IMR-90 (cell line): ENCODE measurements around the gene CPSF4. TPM values are rescaled to one million over a fixed set of nuclear protein-coding genes. Genes with fewer than 3 reads are reported as not detected.
"Not testable (repeated sequence)": the region's sequence is repeated elsewhere in the genome, so short reads cannot be mapped to it uniquely, and the experiment has no call there.

ENCODE experiments used
- ATAC-seq: fragments of 200-7000 bp; cut with Tn5 transposase; 2 replicates; pipeline ENCODE4 v1.9.1; 2020; ENCODE audit warnings: low read depth, mild to moderate bottlenecking, moderate library complexity
- BruUV-seq: library from RNA; stranded (reverse); fragments of 400-500 nt; replicated peaks from 2 replicates; lab custom pipeline; 2021; lab: Mats Ljungman, UMichigan
- CTCF ChIA-PET: fragments of 300-600 bp; formaldehyde crosslinking; extraction: SDS; loops from one replicate; lab custom pipeline; 2021; ENCODE audit warnings: antibody characterized with exemption; lab: Yijun Ruan, JAX
- POLR2A ChIA-PET: fragments of 300-600 bp; sonication (Branson Sonifier 250); formaldehyde crosslinking; loops from one replicate; lab custom pipeline; 2022; ENCODE audit warnings: antibody characterized with exemption; ENCODE audit not compliant: unreplicated experiment; lab: Charles Lee
- DNase-seq: peaks from one replicate; pipeline ENCODE4 v3.0.0; 2013
- H2AFZ ChIP-seq: replicated peaks from 2 replicates; pipeline ENCODE3; 2013; ENCODE audit warnings: low read length, mild to moderate bottlenecking; ENCODE audit not compliant: poor library complexity
- H2AK5ac ChIP-seq: 2 replicates; pipeline ENCODE4 v1.6.1; 2013; ENCODE audit warnings: low read depth, low read length, inconsistent platforms
- H2AK9ac ChIP-seq: replicated peaks from 2 replicates; pipeline ENCODE3; 2013; ENCODE audit warnings: mild to moderate bottlenecking, low read depth, low read length, moderate library complexity; ENCODE audit not compliant: poor library complexity
- H2BK120ac ChIP-seq: 2 replicates; pipeline ENCODE4 v1.6.1; 2013; ENCODE audit warnings: low read depth, low read length, inconsistent platforms
- H2BK15ac ChIP-seq: 3 replicates; pipeline ENCODE4 v1.6.1; 2013; ENCODE audit warnings: low read depth, low read length, inconsistent platforms
- H2BK20ac ChIP-seq: 2 replicates; pipeline ENCODE4 v1.6.1; 2013; ENCODE audit warnings: low read depth, mild to moderate bottlenecking, inconsistent platforms, low read length, moderate library complexity
- H2BK5ac ChIP-seq: 2 replicates; pipeline ENCODE4 v1.6.1; 2013; ENCODE audit warnings: mild to moderate bottlenecking, low read depth, low read length, inconsistent platforms; ENCODE audit not compliant: poor library complexity, severe bottlenecking
- H3K14ac ChIP-seq: replicated peaks from 2 replicates; pipeline ENCODE4 v1.6.1; 2013; ENCODE audit warnings: low read depth, low read length, inconsistent platforms
- H3K18ac ChIP-seq: 2 replicates; pipeline ENCODE4 v1.6.1; 2013; ENCODE audit warnings: low read depth, low read length, control low read depth
- H3K23ac ChIP-seq: 2 replicates; pipeline ENCODE4 v1.6.1; 2013; ENCODE audit warnings: low read depth, low read length, inconsistent platforms
- H3K27ac ChIP-seq: 2 replicates; pipeline ENCODE4 v1.5.1; 2013; ENCODE audit warnings: mild to moderate bottlenecking, control low read depth, low read length; ENCODE audit not compliant: insufficient read depth
- H3K27me3 ChIP-seq: 2 replicates; pipeline ENCODE4 v1.6.1; 2013; ENCODE audit warnings: low read length; ENCODE audit not compliant: control insufficient read depth, insufficient read depth
- H3K36me3 ChIP-seq: 2 replicates; pipeline ENCODE4 v1.6.1; 2013; ENCODE audit warnings: low read length, mixed read lengths; ENCODE audit not compliant: control insufficient read depth, insufficient read depth
- H3K4ac ChIP-seq: 2 replicates; pipeline ENCODE4 v1.6.1; 2013; ENCODE audit warnings: low read depth, low read length, inconsistent platforms
- H3K4me1 ChIP-seq: 2 replicates; pipeline ENCODE4 v1.6.1; 2013; ENCODE audit warnings: low read length, mixed read lengths; ENCODE audit not compliant: control insufficient read depth, insufficient read depth
- H3K4me2 ChIP-seq: 2 replicates; pipeline ENCODE4 v1.6.1; 2013; ENCODE audit warnings: low read depth, mild to moderate bottlenecking, control low read depth, low read length, moderate library complexity
- H3K4me3 ChIP-seq: 2 replicates; pipeline ENCODE4 v1.5.1; 2013; ENCODE audit warnings: low read depth, mild to moderate bottlenecking, control low read depth, low read length, moderate library complexity; ENCODE audit not compliant: insufficient read depth
- H3K56ac ChIP-seq: 2 replicates; pipeline ENCODE4 v1.6.1; 2013; ENCODE audit warnings: low read length, inconsistent platforms; ENCODE audit not compliant: insufficient read depth; ENCODE audit errors: extremely low read depth
- H3K79me1 ChIP-seq, 2 experiments: 2 replicates each; pipeline ENCODE4 v1.6.1; 2013; ENCODE audit warnings: low read length in 2 of 2, inconsistent platforms in 1 of 2, low read depth in 1 of 2
- H3K9ac ChIP-seq: 2 replicates; pipeline ENCODE4 v1.6.1; 2013; ENCODE audit warnings: low read depth, low read length, control low read depth
- H3K9me1 ChIP-seq: 2 replicates; pipeline ENCODE4 v1.6.1; 2013; ENCODE audit warnings: low read length, inconsistent platforms; ENCODE audit not compliant: insufficient read depth
- H3K9me3 ChIP-seq: 2 replicates; pipeline ENCODE4 v1.6.1; 2013; ENCODE audit warnings: low read length; ENCODE audit not compliant: control insufficient read depth, insufficient read depth
- H4K20me1 ChIP-seq: 2 replicates; pipeline ENCODE4 v1.6.1; 2013; ENCODE audit warnings: low read length, inconsistent platforms; ENCODE audit not compliant: insufficient read depth
- H4K5ac ChIP-seq: 2 replicates; pipeline ENCODE4 v1.6.1; 2013; ENCODE audit warnings: mild to moderate bottlenecking, low read depth, low read length, control low read depth
- H4K8ac ChIP-seq, 2 experiments: 2 replicates each; pipeline ENCODE4 v1.6.1; 2013; ENCODE audit warnings: low read depth in 2 of 2, low read length in 2 of 2, control low read depth in 1 of 2, inconsistent platforms in 1 of 2
- H4K91ac ChIP-seq: 2 replicates; pipeline ENCODE4 v1.6.1; 2013; ENCODE audit warnings: low read depth, low read length, inconsistent platforms; ENCODE audit not compliant: insufficient read depth
- WGBS, 2 experiments: methylation state at CpG; one replicate each; pipeline versions ENCODE4 v1.1.5 to v1.1.7; 2013; ENCODE audit warnings: missing lambda C conversion rate in 2 of 2; ENCODE audit not compliant: insufficient read length in 1 of 2; ENCODE audit errors: extremely low coverage in 2 of 2; 5-methylcytosine and 5-hydroxymethylcytosine counted together
- dilution Hi-C: fragments of 300-500 bp; cut with HindIII; formaldehyde crosslinking; loops from one replicate; pipeline ENCODE4 v1.14.3; 2018; ENCODE audit warnings: low sequenced_read_pairs; ENCODE audit not compliant: unreplicated experiment
- in situ Hi-C: fragments of 300-500 bp; cut with MboI; formaldehyde crosslinking; loops from 3 replicates; pipeline ENCODE4 v1.14.3; 2019; ENCODE audit warnings: low sequenced_read_pairs, inconsistent platforms, mixed read lengths
- intact Hi-C: fragments of 100-400 bp; cut with micrococcal nuclease; formaldehyde crosslinking; loops from 2 replicates; pipeline ENCODE4 v1.10.0; 2022
- polyA plus RNA-seq, 3 experiments: library from polyadenylated mRNA; depleted of rRNA; stranded (reverse); fragments of >200 nt; gene quantifications; 2 replicates each; pipeline ENCODE4 v1.2.3, GENCODE V29; 2012; ENCODE audit warnings: low replicate concordance in 1 of 3
- total RNA-seq: library from RNA; depleted of rRNA; stranded (reverse); fragments of >200 nt; gene quantifications from 2 replicates; pipeline ENCODE4 v1.2.3, GENCODE V29; 2012

CPSF4 gene
- total and polyA plus RNA-seq, 2 of the 4 experiments (the other 2 are of a cell fraction) = 23.8 to 44.9 TPM

DNA sequence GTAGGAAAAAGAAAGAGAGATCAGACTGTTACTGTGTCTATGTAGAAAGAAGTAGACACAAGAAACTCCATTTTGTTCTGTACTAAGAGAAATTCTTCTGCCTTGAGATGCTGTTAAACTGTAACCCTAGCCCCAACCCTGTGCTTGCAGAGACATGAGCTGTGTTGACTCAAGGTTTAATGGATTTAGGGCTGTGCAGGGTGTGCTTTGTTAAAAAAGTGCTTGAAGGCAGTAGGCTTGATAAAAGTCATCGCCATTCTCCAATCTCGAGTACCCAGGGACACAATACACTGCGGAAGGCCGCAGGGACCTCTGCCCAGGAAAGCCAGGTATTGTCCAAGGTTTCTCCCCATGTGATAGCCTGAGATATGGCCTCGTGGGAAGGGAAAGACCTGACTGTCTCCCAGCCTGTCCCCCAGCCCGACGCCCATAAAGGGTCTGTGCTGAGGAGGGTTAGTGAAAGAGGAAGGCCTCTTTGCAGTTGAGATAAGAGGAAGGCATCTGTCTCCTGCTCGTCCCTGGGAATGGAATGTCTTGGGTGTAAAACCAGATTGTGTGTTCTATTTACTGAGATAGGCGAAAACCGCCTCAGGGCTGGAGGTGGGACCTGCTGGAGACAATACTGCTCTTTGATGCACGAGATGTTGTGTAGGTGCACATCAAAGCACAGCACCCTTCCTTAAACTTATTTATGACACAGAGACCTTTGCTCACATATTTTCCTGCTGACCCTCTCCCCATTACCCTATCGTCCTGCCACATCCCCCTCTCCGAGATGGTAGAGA is 6.8 kb upstream of the CPSF4 start:
- POLR2A ChIA-PET = not testable (repeated sequence)

More for the DNA sequence above, 6.8 kb upstream of the CPSF4 start:
- H2BK5ac ChIP-seq, H3K9ac ChIP-seq, H3K4me3 ChIP-seq, H3K14ac ChIP-seq, in situ Hi-C loops, H2BK15ac ChIP-seq, H3K79me1 ChIP-seq, H3K9me3 ChIP-seq, H4K91ac ChIP-seq, H2AFZ ChIP-seq, intact Hi-C loops, H2BK120ac ChIP-seq, CTCF ChIA-PET, H3K27ac ChIP-seq, H3K4me1 ChIP-seq, H4K8ac ChIP-seq, H2AK9ac ChIP-seq, H3K27me3 ChIP-seq, H3K9me1 ChIP-seq, H4K5ac ChIP-seq, H3K4me2 ChIP-seq, BruUV-seq, H2AK5ac ChIP-seq, ATAC-seq, H2BK20ac ChIP-seq, H3K23ac ChIP-seq, H4K20me1 ChIP-seq, H3K56ac ChIP-seq, dilution Hi-C loops, H3K4ac ChIP-seq, H3K18ac ChIP-seq, DNase-seq: not testable (repeated sequence)
- no CpG with 5 or more reads among the region's 13 CpGs for WGBS, 2 experiments
- peaks cover 51% of the 10 kb centered on the region for H3K36me3 ChIP-seq
